GM12801 (cell line): Measurements from ENCODE around the gene TMIGD3.

Experiments
- TF ChIP-seq, protein P1 (sequence below): IDR thresholded peaks from one replicate; pipeline ENCODE4 v1.5.1; 2011; ENCODE audit warnings: control low read depth; ENCODE audit not compliant: insufficient read length; ENCODE audit errors: extremely low read depth

The TMIGD3 gene

DNA sequence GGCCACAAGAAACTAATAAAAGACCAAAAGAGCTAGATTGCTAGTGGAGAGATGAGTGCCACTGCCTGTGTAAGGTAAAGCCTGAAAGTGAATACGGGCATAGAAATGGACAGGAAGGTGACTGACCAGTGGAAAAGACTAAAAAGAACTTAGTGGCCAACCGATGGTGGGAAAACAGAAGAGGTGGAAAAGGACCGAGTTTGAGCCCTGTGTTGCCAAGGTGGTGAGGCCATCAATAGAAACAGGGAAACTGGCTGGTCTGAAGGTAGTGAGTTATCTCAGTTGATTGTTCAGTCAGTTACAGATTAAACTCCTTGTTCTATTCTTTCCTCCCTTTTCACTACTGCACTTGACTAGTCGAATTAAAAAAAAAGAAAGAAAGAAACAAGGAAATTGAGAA lies 56.9 kb downstream of the TMIGD3 start:
- TF ChIP-seq, protein P1, sequence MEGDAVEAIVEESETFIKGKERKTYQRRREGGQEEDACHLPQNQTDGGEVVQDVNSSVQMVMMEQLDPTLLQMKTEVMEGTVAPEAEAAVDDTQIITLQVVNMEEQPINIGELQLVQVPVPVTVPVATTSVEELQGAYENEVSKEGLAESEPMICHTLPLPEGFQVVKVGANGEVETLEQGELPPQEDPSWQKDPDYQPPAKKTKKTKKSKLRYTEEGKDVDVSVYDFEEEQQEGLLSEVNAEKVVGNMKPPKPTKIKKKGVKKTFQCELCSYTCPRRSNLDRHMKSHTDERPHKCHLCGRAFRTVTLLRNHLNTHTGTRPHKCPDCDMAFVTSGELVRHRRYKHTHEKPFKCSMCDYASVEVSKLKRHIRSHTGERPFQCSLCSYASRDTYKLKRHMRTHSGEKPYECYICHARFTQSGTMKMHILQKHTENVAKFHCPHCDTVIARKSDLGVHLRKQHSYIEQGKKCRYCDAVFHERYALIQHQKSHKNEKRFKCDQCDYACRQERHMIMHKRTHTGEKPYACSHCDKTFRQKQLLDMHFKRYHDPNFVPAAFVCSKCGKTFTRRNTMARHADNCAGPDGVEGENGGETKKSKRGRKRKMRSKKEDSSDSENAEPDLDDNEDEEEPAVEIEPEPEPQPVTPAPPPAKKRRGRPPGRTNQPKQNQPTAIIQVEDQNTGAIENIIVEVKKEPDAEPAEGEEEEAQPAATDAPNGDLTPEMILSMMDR, result no peak

DNA sequence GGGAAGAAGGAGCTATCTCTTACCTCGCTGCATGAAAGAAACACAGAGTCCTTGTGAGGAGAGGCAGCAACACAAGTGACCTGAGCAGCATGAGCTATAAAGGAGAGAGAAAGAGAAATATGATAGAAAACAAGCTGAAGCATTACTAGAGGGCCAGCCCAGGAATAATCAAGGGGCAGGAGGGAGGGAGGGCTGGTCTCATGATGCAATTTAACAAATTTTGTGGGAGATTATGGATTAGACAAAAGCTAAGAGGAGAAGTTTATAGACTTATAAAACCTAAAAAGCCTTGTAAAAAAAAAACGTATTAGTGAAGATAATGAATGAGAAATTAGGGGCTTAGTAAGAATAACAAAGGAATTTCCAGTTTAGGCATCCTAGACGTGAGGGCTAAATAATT lies 59.4 kb downstream of the TMIGD3 start:
- TF ChIP-seq, protein P1, result no peak

- TF ChIP-seq, protein P1, result no peak
These were observed 61.0 kb downstream of the TMIGD3 start for GRCh38 chr1:111442457-111442856.

- TF ChIP-seq, protein P1, result no peak
These were observed 61.8 kb downstream of the TMIGD3 start for GRCh38 chr1:111441573-111442192.

GRCh38 chr1:111439461-111440351 lies 63.7 kb downstream of the TMIGD3 start:
- TF ChIP-seq, protein P1, result no peak

DNA sequence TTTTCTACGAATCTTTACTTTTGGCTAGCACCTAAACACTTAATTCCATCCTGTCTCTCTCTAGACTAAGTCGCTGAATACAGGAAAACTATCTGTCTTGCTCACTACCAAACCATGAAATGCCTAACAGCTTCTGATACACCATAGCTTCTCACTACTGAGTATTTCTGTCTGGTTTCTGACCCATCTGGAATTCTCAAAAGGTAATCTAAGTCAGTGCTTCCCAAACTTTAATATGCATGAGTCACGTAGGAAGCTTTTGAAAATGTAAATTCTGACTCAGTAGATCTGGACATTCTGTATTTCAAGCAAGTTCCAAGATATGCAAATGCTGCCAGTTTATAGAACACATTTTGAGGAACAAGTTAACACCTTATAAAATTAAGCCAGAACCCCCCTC lies 66.7 kb downstream of the TMIGD3 start:
- TF ChIP-seq, protein P1, result no peak
